ENCODE measurements around the gene IL10. TPM values are rescaled to one million over a fixed set of nuclear protein-coding genes. Genes with fewer than 3 reads are reported as not detected.

Gene IL10
- not detected in 2 replicates for total RNA-seq

GRCh38 chr1:206772243-206772937 lies at the start of gene IL10:
IL10 (minus strand) TSS chr1:206772494; CDS start chr1:206772435, 59 bp downstream.

GRCh38 chr1:206770531-206771337 lies 1.6 kb downstream of the IL10 start, which contains the start of gene IL19:
IL19 (plus strand) TSS chr1:206770773; CDS start chr1:206836663, 65,890 bp downstream.

Other genes with a start within 250 kb of the IL10 start
- 49.4 and 52.3 TPM in 2 replicates for gene EIF2D, start 160.0 kb downstream of the IL10 start, total RNA-seq
- gene DYRK3, start 137.0 kb downstream of the IL10 start, total RNA-seq: 12.8 and 15.5 TPM in 2 replicates
- gene MAPKAPK2, start 87.6 kb downstream of the IL10 start, total RNA-seq: 39.5 and 45.9 TPM in 2 replicates
- gene IL19, start 1.7 kb downstream of the IL10 start, total RNA-seq: not detected in 2 replicates
- gene IL20, start 93.1 kb upstream of the IL10 start, total RNA-seq: not detected in 2 replicates
- gene IL24, start 124.9 kb upstream of the IL10 start, total RNA-seq: 0.34 and 0.45 TPM in 2 replicates
- 1.0 and 1.2 TPM in 2 replicates for gene FCMR, start 149.4 kb upstream of the IL10 start, total RNA-seq
- gene PIGR, start 174.0 kb upstream of the IL10 start, total RNA-seq: not detected in 2 replicates
- not detected in 2 replicates for gene FCAMR, start 198.0 kb upstream of the IL10 start, total RNA-seq